Measurements from ENCODE around the gene SDHAF1. TPM values are rescaled to one million over a fixed set of nuclear protein-coding genes. Genes with fewer than 3 reads are reported as not detected.
"Not testable (repeated sequence)": the region's sequence is repeated elsewhere in the genome, so short reads cannot be mapped to it uniquely, and the experiment has no call there.

The SDHAF1 gene
- total RNA-seq, 1 donor from 2014 or later, result 21.4 TPM

- H3K27ac Mint-ChIP-seq, result no peak overlapping the region
- H3K9me3 Mint-ChIP-seq, result no peaks in the 10 kb centered on the region
- H3K27me3 Mint-ChIP-seq, result peaks cover 10% of the 10 kb centered on the region
- DNase-seq, result peak; percentile 75
- no peak overlapping the region for H3K4me3 Mint-ChIP-seq
- intact Hi-C loops (cut with micrococcal nuclease), result no loop called here
- no peaks in the 10 kb centered on the region for H3K36me3 Mint-ChIP-seq (ENCODE audit: low read depth)
- no peaks in the 10 kb centered on the region for H3K4me1 Mint-ChIP-seq
Measured at GRCh38 chr19:35975608-35976214, 19.3 kb upstream of the SDHAF1 start.

GRCh38 chr19:35977446-35978222 is 17.4 kb upstream of the SDHAF1 start:
- Mint-ChIP-seq H3K36me3 (ENCODE audit: low read depth) (no peaks in the 10 kb centered on the region), H3K27me3 (peaks cover 14% of the 10 kb centered on the region)
- DNase-seq, result peak; percentile 67

GRCh38 chr19:35978271-35978670 is 16.7 kb upstream of the SDHAF1 start:
- Mint-ChIP-seq H3K27me3 (peaks cover 14% of the 10 kb centered on the region), H3K4me3 (no peak overlapping the region), H3K27ac (no peak overlapping the region), H3K4me1 (no peaks in the 10 kb centered on the region), H3K36me3 (ENCODE audit: low read depth) (no peaks in the 10 kb centered on the region), H3K9me3 (no peaks in the 10 kb centered on the region)
- intact Hi-C loops (cut with micrococcal nuclease), result no loop called here
- no peak for DNase-seq

More at GRCh38 chr19:35977446-35978222, 17.4 kb upstream of the SDHAF1 start:
- Mint-ChIP-seq H3K4me3 (no peak overlapping the region), H3K4me1 (no peaks in the 10 kb centered on the region), H3K9me3 (no peaks in the 10 kb centered on the region), H3K27ac (no peak overlapping the region)
- intact Hi-C loops (cut with micrococcal nuclease), result no loop called here

- no peak for DNase-seq
- intact Hi-C loops (cut with micrococcal nuclease), result no loop called here
- Mint-ChIP-seq H3K4me1 (no peaks in the 10 kb centered on the region), H3K27ac (no peak overlapping the region), H3K27me3 (peaks cover 15% of the 10 kb centered on the region), H3K4me3 (no peak overlapping the region), H3K9me3 (no peaks in the 10 kb centered on the region), H3K36me3 (ENCODE audit: low read depth) (no peaks in the 10 kb centered on the region)
Measured at GRCh38 chr19:35978832-35979365, 16.1 kb upstream of the SDHAF1 start.

- H3K27me3 Mint-ChIP-seq, result peaks cover 33% of the 10 kb centered on the region
- DNase-seq; H3K4me3 Mint-ChIP-seq; H3K36me3 Mint-ChIP-seq (ENCODE audit: low read depth); intact Hi-C loops (cut with micrococcal nuclease); H3K9me3 Mint-ChIP-seq; H3K27ac Mint-ChIP-seq; H3K4me1 Mint-ChIP-seq: not testable (repeated sequence)
Measured at GRCh38 chr19:35980997-35981396, 14.0 kb upstream of the SDHAF1 start.

- no peak for DNase-seq
- Mint-ChIP-seq H3K27ac (no peak overlapping the region), H3K36me3 (ENCODE audit: low read depth) (no peaks in the 10 kb centered on the region), H3K9me3 (no peaks in the 10 kb centered on the region), H3K4me3 (no peak overlapping the region), H3K27me3 (peaks cover 45% of the 10 kb centered on the region), H3K4me1 (peaks cover 5% of the 10 kb centered on the region)
- intact Hi-C loops (cut with micrococcal nuclease), result no loop called here
Measured at GRCh38 chr19:35983177-35983576, 11.8 kb upstream of the SDHAF1 start.

- H3K4me3 Mint-ChIP-seq, result peak overlapping the region; percentile 42
- peaks cover 43% of the 10 kb centered on the region for H3K27me3 Mint-ChIP-seq
- no peaks in the 10 kb centered on the region for H3K36me3 Mint-ChIP-seq (ENCODE audit: low read depth)
- no peak overlapping the region for H3K27ac Mint-ChIP-seq
- no peaks in the 10 kb centered on the region for H3K9me3 Mint-ChIP-seq
- intact Hi-C loops (cut with micrococcal nuclease), result no loop called here
- DNase-seq, result no peak
- peaks cover 5% of the 10 kb centered on the region for H3K4me1 Mint-ChIP-seq
Measured at GRCh38 chr19:35986111-35986510, 8.9 kb upstream of the SDHAF1 start.

GRCh38 chr19:35986664-35987570 is 8.1 kb upstream of the SDHAF1 start:
- peak; percentile 71 for DNase-seq
- peaks cover 42% of the 10 kb centered on the region for H3K27me3 Mint-ChIP-seq
- H3K4me1 Mint-ChIP-seq, result peaks cover 5% of the 10 kb centered on the region
- no peak overlapping the region for H3K27ac Mint-ChIP-seq
- H3K4me3 Mint-ChIP-seq, result peak overlapping the region; percentile 74
- H3K9me3 Mint-ChIP-seq, result no peaks in the 10 kb centered on the region
- intact Hi-C loops (cut with micrococcal nuclease), result no loop called here
- no peaks in the 10 kb centered on the region for H3K36me3 Mint-ChIP-seq (ENCODE audit: low read depth)

- Mint-ChIP-seq H3K36me3 (ENCODE audit: low read depth) (no peaks in the 10 kb centered on the region), H3K4me1 (peaks cover 5% of the 10 kb centered on the region), H3K27me3 (peaks cover 42% of the 10 kb centered on the region), H3K4me3 (peak overlapping the region; percentile 74), H3K9me3 (no peaks in the 10 kb centered on the region), H3K27ac (no peak overlapping the region)
- intact Hi-C loops (cut with micrococcal nuclease), result no loop called here
- DNase-seq, result no peak
Measured at GRCh38 chr19:35987571-35987896, 7.5 kb upstream of the SDHAF1 start.

GRCh38 chr19:35988824-35989223 is 6.2 kb upstream of the SDHAF1 start:
- DNase-seq, result no peak
- peaks cover 5% of the 10 kb centered on the region for H3K4me1 Mint-ChIP-seq
- H3K9me3 Mint-ChIP-seq, result no peaks in the 10 kb centered on the region
- intact Hi-C loops (cut with micrococcal nuclease), result no loop called here
- H3K4me3 Mint-ChIP-seq, result no peak overlapping the region
- no peak overlapping the region for H3K27ac Mint-ChIP-seq
- no peaks in the 10 kb centered on the region for H3K36me3 Mint-ChIP-seq (ENCODE audit: low read depth)
- peaks cover 40% of the 10 kb centered on the region for H3K27me3 Mint-ChIP-seq

GRCh38 chr19:35990156-35990555 is 4.8 kb upstream of the SDHAF1 start:
- no peak overlapping the region for H3K27ac Mint-ChIP-seq
- peaks cover 30% of the 10 kb centered on the region for H3K27me3 Mint-ChIP-seq
- DNase-seq, result no peak
- H3K36me3 Mint-ChIP-seq (ENCODE audit: low read depth), result no peaks in the 10 kb centered on the region
- H3K9me3 Mint-ChIP-seq, result no peaks in the 10 kb centered on the region
- no peak overlapping the region for H3K4me3 Mint-ChIP-seq
- peaks cover 11% of the 10 kb centered on the region for H3K4me1 Mint-ChIP-seq
- intact Hi-C loops (cut with micrococcal nuclease), result no loop called here

GRCh38 chr19:35990771-35991730 is 3.9 kb upstream of the SDHAF1 start:
- intact Hi-C loops (cut with micrococcal nuclease), result no loop called here
- Mint-ChIP-seq H3K9me3 (no peaks in the 10 kb centered on the region), H3K36me3 (ENCODE audit: low read depth) (peaks cover 3% of the 10 kb centered on the region), H3K27me3 (peaks cover 21% of the 10 kb centered on the region), H3K4me3 (no peak overlapping the region), H3K4me1 (peaks cover 16% of the 10 kb centered on the region), H3K27ac (no peak overlapping the region)
- no peak for DNase-seq
